ENCODE results near the gene ISCU.
"Not testable (repeated sequence)": the region's sequence is repeated elsewhere in the genome, so short reads cannot be mapped to it uniquely, and the experiment has no call there.

Gene ISCU

GRCh38 chr12:108586306-108586705 is 23.9 kb downstream of the ISCU start:
- no peak overlapping the region for H3K4me3 ChIP-seq (ENCODE audit: low read depth, low read length)
- no peak for DNase-seq (ENCODE audit: low read depth)
- TF ChIP-seq MAX (IDR thresholded peaks at IDR 0.05; ENCODE audit: low read depth, low read length) (no peak), MYC (IDR thresholded peaks at IDR 0.05; ENCODE audit: low read depth, low read length) (no peak), POLR2A (IDR thresholded peaks at IDR 0.05; ENCODE audit: extremely low read depth, insufficient read length) (no peak), CTCF (IDR thresholded peaks at IDR 0.05; ENCODE audit: low read depth, low read length) (no peak)

GRCh38 chr12:108587826-108588225 is 25.4 kb downstream of the ISCU start:
- TF ChIP-seq POLR2A (IDR thresholded peaks at IDR 0.05; ENCODE audit: extremely low read depth, insufficient read length) (no peak), MAX (IDR thresholded peaks at IDR 0.05; ENCODE audit: low read depth, low read length) (no peak), CTCF (IDR thresholded peaks at IDR 0.05; ENCODE audit: low read depth, low read length) (no peak), MYC (IDR thresholded peaks at IDR 0.05; ENCODE audit: low read depth, low read length) (no peak)
- no peak overlapping the region for H3K4me3 ChIP-seq (ENCODE audit: low read depth, low read length)
- no peak for DNase-seq (ENCODE audit: low read depth)

GRCh38 chr12:108589028-108589839 is 26.8 kb downstream of the ISCU start:
- H3K4me3 ChIP-seq (ENCODE audit: low read depth, low read length) = no peak overlapping the region
- peak; percentile 36 for DNase-seq (ENCODE audit: low read depth)
- TF ChIP-seq POLR2A (IDR thresholded peaks at IDR 0.05; ENCODE audit: extremely low read depth, insufficient read length) = no peak

- no peak overlapping the region for H3K4me3 ChIP-seq (ENCODE audit: low read depth, low read length)
- TF ChIP-seq CTCF (IDR thresholded peaks at IDR 0.05; ENCODE audit: low read depth, low read length) = no peak
- no peak for TF ChIP-seq POLR2A (IDR thresholded peaks at IDR 0.05; ENCODE audit: extremely low read depth, insufficient read length)
- no peak for TF ChIP-seq MAX (IDR thresholded peaks at IDR 0.05; ENCODE audit: low read depth, low read length)
- no peak for TF ChIP-seq MYC (IDR thresholded peaks at IDR 0.05; ENCODE audit: low read depth, low read length)
- DNase-seq (ENCODE audit: low read depth) = no peak
Measured at GRCh38 chr12:108589840-108590229, 27.4 kb downstream of the ISCU start.

GRCh38 chr12:108590463-108590862 is 28.1 kb downstream of the ISCU start:
- H3K4me3 ChIP-seq (ENCODE audit: low read depth, low read length); DNase-seq (ENCODE audit: low read depth): not testable (repeated sequence)

- no peak for DNase-seq (ENCODE audit: low read depth)
- no peak for TF ChIP-seq MAX (IDR thresholded peaks at IDR 0.05; ENCODE audit: low read depth, low read length)
- TF ChIP-seq CTCF (IDR thresholded peaks at IDR 0.05; ENCODE audit: low read depth, low read length) = no peak
- TF ChIP-seq POLR2A (IDR thresholded peaks at IDR 0.05; ENCODE audit: extremely low read depth, insufficient read length) = no peak
- no peak for TF ChIP-seq MYC (IDR thresholded peaks at IDR 0.05; ENCODE audit: low read depth, low read length)
- no peak overlapping the region for H3K4me3 ChIP-seq (ENCODE audit: low read depth, low read length)
Measured at GRCh38 chr12:108591267-108591980, 29.0 kb downstream of the ISCU start.
